ENCODE measurements around the gene GPR176. TPM values are rescaled to one million over a fixed set of nuclear protein-coding genes. Genes with fewer than 3 reads are reported as not detected.
"Not testable (repeated sequence)": the region's sequence is repeated elsewhere in the genome, so short reads cannot be mapped to it uniquely, and the experiment has no call there.

The GPR176 gene
- total RNA-seq, 1 donor, result 0.21 TPM

DNA sequence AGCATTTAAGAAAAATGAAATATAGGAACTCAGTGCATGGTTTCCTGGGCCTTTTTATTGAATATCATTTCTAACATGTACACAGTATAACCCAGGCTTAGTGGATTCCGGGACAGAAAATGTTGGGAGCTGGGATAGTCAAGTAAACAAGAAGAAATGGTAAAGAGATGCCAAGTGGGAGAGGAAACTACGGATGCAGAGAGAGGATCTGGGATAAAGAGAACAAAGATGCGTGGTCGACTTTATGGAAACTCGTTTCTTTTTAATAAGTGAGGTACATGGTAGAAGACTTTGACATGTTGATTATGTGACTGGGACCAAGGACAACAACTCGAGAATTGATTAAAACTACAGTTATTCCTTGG is 1.2 kb upstream of the GPR176 start:
- Histone ChIP-seq H3K4me3 (ENCODE audit: low read length) (peak overlapping the region; percentile 40), H3K27me3 (ENCODE audit: insufficient read depth, low read length) (peaks cover 43% of the 10 kb centered on the region), H3K4me1 (ENCODE audit: insufficient read depth, low read length) (peaks cover 20% of the 10 kb centered on the region), H3K9me3 (ENCODE audit: low read depth, low read length) (no peaks in the 10 kb centered on the region)

DNA sequence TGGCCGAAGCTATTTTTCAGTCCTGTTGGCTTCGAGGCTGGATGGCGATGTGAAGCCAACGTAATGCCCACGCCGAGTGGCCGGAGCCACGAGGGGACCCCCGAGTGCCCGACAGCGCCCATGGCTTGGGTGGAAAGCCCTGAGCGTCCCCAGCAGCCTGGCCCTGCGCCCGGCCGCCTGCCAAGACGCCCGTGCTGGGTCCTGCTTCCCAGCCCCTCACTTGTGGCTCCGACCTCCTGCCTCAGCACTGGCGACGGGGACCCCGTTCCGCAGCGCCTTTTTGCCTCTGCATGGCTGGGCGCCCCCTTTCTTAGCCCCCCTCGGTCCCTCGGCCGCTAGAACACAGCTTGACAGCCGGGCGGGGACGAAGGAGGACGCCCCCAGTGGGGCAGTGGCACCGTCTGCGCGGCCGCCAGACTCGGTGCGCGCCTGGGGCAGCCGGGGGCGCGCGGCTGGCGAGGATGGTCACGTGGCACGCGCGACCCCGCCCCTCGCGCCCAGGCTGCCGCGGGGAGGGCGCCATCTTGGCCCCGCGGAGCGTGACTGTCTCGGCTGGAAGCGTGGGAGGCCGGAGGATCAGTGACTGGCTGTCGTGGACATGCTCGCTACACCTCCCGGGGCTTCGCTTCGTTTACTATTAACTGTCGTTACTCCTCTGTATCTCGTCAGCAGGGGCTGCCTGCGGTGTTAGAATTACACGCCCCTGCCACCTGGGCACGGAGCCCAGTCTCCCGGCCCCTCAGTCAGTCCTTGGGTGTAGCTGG is 626 bp upstream of the GPR176 start:
- peak overlapping the region; percentile 40 for H3K4me3 ChIP-seq (ENCODE audit: low read length)
- no peaks in the 10 kb centered on the region for H3K9me3 ChIP-seq (ENCODE audit: low read depth, low read length)
- H3K4me1 ChIP-seq (ENCODE audit: insufficient read depth, low read length), result peaks cover 20% of the 10 kb centered on the region
- peaks cover 48% of the 10 kb centered on the region for H3K27me3 ChIP-seq (ENCODE audit: insufficient read depth, low read length)

DNA sequence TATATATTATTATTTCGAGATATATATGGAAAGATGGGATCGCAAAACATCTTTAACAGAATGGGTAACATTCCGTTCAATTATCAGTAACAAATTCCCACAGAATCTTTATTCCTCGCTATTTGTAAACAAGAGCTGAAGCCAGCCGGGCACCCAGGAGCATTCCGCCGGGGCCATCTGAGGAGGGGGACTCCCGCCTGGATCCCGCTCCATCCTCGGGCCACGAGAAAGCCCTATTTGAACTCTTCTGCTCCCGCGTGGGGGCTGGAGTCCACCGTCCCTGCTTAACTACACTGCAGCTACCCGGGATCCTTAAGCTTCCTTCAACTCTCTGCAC is 687 bp downstream of the GPR176 start:
- peaks cover 48% of the 10 kb centered on the region for H3K27me3 ChIP-seq (ENCODE audit: insufficient read depth, low read length)
- H3K4me3 ChIP-seq (ENCODE audit: low read length), result no peak overlapping the region
- no peaks in the 10 kb centered on the region for H3K9me3 ChIP-seq (ENCODE audit: low read depth, low read length)
- peaks cover 20% of the 10 kb centered on the region for H3K4me1 ChIP-seq (ENCODE audit: insufficient read depth, low read length)

DNA sequence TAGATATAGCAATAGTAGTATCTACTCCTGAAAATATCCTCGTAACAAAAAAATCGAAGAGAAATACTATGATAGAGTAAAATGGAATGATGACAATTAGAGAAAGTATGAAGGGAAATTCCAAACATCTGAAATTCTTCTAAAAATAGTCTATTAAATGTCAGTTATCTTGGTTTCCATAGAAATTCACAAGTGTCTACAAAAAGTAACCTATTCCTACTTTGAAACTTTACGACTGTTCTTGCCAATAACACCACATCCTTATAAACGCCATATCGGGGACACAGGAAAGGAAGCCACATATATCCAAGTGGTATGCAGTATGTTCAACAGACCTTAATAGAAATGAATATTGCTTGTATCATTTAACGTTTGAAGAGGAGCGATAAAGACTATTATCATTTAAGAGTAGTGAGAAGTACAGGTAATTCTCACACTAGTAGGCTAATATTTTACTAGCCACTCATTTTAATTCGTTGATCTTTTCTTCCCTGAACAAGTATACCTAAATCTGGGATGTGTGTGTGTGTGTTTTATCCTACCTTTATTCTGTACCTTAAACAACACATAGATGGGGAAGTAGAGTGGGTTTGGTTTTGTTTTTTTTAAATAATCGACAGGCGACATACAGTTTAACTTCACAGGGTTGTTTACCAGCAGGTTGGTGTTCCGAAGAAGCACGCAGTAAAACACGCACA is 1.2 kb downstream of the GPR176 start:
- no peaks in the 10 kb centered on the region for H3K9me3 ChIP-seq (ENCODE audit: low read depth, low read length)
- H3K4me3 ChIP-seq (ENCODE audit: low read length), result no peak overlapping the region
- peaks cover 48% of the 10 kb centered on the region for H3K27me3 ChIP-seq (ENCODE audit: insufficient read depth, low read length)
- H3K4me1 ChIP-seq (ENCODE audit: insufficient read depth, low read length), result peaks cover 20% of the 10 kb centered on the region

DNA sequence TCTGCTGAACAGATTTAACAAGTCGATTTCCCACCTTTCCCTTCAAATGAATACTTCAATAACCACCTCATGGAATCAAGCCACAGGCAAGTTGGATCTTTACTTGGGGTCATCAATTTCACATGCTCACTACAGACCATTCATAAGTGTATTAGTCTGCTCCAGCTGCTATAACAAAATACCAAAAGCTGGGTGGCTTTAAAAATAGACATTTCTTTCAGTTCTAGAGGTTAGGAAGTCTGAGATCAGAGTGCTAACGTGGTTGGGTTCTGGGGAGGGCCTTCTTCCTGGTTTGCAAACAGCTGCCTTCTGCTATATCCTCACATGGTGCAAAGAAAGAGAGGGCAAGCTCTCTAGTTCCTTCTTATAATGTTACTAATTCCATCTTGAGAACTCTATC is 5.1 kb downstream of the GPR176 start:
- peaks cover 41% of the 10 kb centered on the region for H3K27me3 ChIP-seq (ENCODE audit: insufficient read depth, low read length)
- H3K4me1 ChIP-seq (ENCODE audit: insufficient read depth, low read length), result peaks cover 8% of the 10 kb centered on the region
- no peak overlapping the region for H3K4me3 ChIP-seq (ENCODE audit: low read length)
- no peaks in the 10 kb centered on the region for H3K9me3 ChIP-seq (ENCODE audit: low read depth, low read length)

DNA sequence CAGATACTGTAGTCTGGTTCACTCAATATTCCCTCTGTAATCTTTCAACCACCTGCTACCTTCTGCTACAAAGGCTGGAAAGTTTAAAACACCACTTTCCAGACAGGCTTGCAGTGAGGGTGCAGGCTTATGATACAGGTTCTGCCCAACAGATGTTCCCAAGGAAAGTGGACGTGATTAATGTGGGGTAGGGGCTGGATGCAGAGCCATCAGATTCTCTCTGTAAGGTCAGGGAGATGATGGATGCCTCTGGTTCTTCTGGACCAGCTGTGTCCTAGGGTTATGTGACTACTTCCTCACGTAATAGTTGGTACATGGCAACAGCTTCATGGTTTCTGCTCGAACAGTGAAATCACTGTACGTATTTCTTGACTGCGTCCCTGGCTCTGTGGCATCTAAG is 11.1 kb downstream of the GPR176 start:
- Histone ChIP-seq H3K27me3 (ENCODE audit: insufficient read depth, low read length) (no peaks in the 10 kb centered on the region), H3K9me3 (ENCODE audit: low read depth, low read length) (no peaks in the 10 kb centered on the region), H3K4me1 (ENCODE audit: insufficient read depth, low read length) (no peaks in the 10 kb centered on the region), H3K4me3 (ENCODE audit: low read length) (no peak overlapping the region)

DNA sequence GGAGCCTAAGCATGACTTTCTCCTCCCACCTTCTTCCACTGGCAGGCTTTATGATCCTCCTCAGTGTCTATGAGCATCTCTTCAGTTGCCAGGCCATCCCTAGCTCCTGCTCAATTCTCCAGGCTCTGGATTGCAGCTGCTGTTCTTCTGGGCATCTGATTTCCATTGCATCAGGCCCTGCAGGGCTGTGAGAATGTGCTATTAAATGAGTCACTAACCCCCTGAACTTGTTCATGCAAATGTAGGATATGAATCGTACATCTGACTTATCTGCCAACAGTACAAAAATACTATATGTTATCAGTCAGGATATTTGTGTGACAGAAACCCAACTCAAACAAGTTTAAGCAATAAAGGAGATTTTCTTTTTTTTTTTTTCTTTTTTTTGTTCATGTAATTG is 11.9 kb downstream of the GPR176 start:
- Histone ChIP-seq H3K27me3 (ENCODE audit: insufficient read depth, low read length) (no peaks in the 10 kb centered on the region), H3K9me3 (ENCODE audit: low read depth, low read length) (no peaks in the 10 kb centered on the region), H3K4me1 (ENCODE audit: insufficient read depth, low read length) (no peaks in the 10 kb centered on the region), H3K4me3 (ENCODE audit: low read length) (no peak overlapping the region)

DNA sequence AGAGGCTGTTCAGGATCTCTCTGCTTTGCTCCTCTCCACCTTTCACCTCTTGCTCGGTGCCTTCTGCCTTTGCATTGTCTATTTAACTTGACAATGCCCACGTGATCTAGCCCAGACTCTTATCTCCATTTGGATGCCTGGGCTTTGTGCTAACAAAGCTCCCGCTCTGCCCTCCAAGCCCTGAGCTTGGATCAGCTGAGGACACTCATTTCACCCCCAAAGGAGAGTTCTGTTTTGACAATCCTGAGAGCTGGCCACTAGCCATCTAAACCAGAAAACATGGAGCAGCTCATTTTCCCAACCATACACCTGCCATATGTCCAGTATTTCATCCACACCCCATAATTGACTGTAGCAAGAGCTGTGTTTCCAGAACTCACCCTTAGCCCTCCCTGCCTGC is 12.8 kb downstream of the GPR176 start:
- Histone ChIP-seq H3K9me3 (ENCODE audit: low read depth, low read length) (no peaks in the 10 kb centered on the region), H3K4me1 (ENCODE audit: insufficient read depth, low read length) (no peaks in the 10 kb centered on the region), H3K4me3 (ENCODE audit: low read length) (no peak overlapping the region), H3K27me3 (ENCODE audit: insufficient read depth, low read length) (no peaks in the 10 kb centered on the region)

DNA sequence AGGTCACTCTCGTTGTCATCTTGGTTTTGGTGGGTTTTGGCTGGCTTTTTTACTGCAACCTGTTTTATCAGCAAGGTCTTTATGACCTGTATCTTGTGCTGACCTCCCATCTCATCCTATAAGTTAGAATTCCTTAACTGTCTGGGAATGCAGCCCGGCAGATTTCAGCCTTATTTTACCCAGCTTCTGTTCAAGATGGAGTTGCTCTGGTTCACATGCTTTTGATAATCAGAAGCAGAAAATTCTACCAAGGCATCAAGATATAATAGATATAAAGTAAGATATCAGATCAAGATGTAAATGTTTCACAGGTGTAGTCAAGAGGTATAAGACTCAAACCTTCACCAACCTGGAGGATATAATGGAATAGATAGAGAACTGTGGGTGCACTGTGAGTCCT is 16.0 kb downstream of the GPR176 start:
- no peaks in the 10 kb centered on the region for H3K27me3 ChIP-seq (ENCODE audit: insufficient read depth, low read length)
- no peaks in the 10 kb centered on the region for H3K9me3 ChIP-seq (ENCODE audit: low read depth, low read length)
- no peaks in the 10 kb centered on the region for H3K4me1 ChIP-seq (ENCODE audit: insufficient read depth, low read length)
- no peak overlapping the region for H3K4me3 ChIP-seq (ENCODE audit: low read length)

DNA sequence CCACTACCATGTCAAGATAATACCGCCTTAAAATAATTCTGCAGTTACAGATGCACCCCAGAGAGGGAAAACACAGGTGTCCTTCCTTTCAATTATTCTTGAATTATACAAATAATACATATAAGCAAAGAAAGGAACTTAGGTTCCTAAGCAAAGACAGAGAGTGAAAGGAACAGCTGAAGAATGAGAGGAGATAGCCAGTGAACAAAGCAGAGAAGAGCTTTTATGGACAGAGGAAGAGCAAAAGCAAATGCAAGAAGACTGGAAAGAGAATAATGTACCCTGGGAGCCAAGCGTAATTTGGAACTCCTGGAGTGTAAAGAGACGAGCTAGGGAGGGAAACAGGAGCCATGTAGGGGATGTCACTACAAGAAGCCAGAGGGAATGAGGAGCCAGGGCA is 21.7 kb downstream of the GPR176 start:
- no peaks in the 10 kb centered on the region for H3K4me1 ChIP-seq (ENCODE audit: insufficient read depth, low read length)
- H3K4me3 ChIP-seq (ENCODE audit: low read length), result no peak overlapping the region
- no peaks in the 10 kb centered on the region for H3K27me3 ChIP-seq (ENCODE audit: insufficient read depth, low read length)
- H3K9me3 ChIP-seq (ENCODE audit: low read depth, low read length), result no peaks in the 10 kb centered on the region

DNA sequence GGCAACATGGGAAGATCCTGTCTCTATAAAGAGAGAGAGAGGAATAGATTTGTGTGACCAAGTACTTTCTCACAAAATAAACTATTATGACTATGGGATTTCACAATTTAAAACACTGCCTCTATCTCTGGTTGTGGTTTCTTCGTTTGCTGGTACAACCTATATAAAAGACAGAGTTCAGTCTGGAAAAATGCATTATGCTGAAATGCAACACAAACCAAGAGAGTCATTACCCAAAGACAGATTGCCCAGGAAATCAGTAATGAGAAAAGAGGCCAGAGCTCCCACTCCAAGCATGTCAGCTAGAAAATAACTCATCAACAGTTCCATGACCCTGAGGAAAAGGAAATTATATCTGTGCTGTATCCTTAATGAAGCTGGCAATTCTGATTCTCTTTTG is 23.2 kb downstream of the GPR176 start:
- H3K4me3 ChIP-seq (ENCODE audit: low read length), result no peak overlapping the region

DNA sequence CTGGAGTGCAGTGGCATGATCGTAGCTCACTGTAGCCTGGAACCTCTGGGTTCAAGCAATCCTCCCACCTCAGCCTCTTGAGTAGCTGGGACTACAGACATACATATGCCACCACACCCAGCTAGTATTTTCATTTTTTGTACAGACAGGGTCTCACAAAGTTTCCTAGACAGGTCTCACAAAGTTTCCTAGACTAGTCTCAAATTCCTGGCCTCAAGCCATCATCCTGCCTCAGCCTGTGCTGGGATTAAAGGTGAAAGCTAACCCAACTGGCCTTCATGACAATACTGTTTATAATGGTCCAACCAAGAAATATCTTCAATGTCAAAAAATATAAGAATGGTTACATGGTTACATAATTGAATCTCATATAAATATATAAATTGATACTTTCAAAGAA is 24.0 kb downstream of the GPR176 start:
- no peaks in the 10 kb centered on the region for H3K27me3 ChIP-seq (ENCODE audit: insufficient read depth, low read length)
- no peak overlapping the region for H3K4me3 ChIP-seq (ENCODE audit: low read length)
- H3K4me1 ChIP-seq (ENCODE audit: insufficient read depth, low read length), result no peaks in the 10 kb centered on the region
- no peaks in the 10 kb centered on the region for H3K9me3 ChIP-seq (ENCODE audit: low read depth, low read length)

More for the DNA sequence above, 23.2 kb downstream of the GPR176 start:
- H3K9me3 ChIP-seq (ENCODE audit: low read depth, low read length), result no peaks in the 10 kb centered on the region
- H3K4me1 ChIP-seq (ENCODE audit: insufficient read depth, low read length), result no peaks in the 10 kb centered on the region
- no peaks in the 10 kb centered on the region for H3K27me3 ChIP-seq (ENCODE audit: insufficient read depth, low read length)

DNA sequence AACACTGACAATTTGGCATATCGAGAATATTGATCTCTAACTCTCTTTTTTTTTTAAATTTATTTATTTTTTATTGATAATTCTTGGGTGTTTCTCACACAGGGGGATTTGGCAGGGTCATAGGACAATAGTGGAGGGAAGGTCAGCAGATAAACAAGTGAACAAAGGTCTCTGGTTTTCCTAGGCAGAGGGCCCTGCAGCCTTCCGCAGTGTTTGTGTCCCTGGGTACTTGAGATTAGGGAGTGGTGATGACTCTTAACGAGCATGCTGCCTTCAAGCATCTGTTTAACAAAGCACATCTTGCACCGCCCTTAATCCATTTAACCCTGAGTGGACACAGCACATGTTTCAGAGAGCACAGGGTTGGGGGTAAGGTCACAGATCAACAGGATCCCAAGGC is 27.0 kb downstream of the GPR176 start:
- not testable (repeated sequence) for H3K4me1 ChIP-seq (ENCODE audit: insufficient read depth, low read length); H3K4me3 ChIP-seq (ENCODE audit: low read length); H3K27me3 ChIP-seq (ENCODE audit: insufficient read depth, low read length); H3K9me3 ChIP-seq (ENCODE audit: low read depth, low read length)

DNA sequence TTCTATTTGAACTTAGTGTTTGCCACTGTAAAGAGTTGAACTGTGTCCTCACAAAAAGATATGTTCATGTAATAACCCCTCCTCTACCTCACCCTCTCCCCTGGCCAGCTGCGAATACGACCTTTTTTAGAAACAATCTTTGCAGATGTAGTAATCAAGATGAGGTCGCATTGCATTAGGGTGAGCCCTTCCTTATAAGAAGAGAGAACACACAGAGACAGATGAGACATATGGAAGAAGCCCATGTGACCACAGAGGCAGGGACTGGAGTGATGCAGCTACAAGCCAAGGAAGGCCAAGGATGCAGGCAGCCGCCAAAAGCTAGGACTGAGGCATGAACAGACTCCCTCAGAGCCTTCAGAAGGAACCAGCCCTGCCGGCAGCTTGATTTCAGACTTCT is 27.6 kb downstream of the GPR176 start:
- Histone ChIP-seq H3K9me3 (ENCODE audit: low read depth, low read length) (no peaks in the 10 kb centered on the region), H3K4me3 (ENCODE audit: low read length) (no peak overlapping the region), H3K27me3 (ENCODE audit: insufficient read depth, low read length) (no peaks in the 10 kb centered on the region), H3K4me1 (ENCODE audit: insufficient read depth, low read length) (no peaks in the 10 kb centered on the region)

DNA sequence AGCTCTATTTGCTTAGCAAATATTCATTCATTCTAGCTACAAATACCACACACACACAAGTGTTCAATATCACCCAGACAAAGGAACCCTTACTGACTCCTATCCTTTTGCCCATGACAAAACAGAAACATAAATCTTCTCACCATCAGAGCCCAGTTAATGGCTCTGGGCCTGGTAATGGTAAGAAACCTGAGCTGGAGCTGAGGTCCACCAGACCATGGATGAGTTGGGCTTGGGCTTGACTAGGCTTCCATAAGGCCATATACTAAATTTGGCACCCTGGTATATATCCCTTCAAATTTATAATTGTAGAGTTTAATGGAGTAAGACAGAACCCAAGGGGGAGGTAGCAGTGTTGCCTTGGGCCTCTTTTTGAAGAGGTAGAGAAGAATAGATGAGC is 29.4 kb downstream of the GPR176 start:
- Histone ChIP-seq H3K4me3 (ENCODE audit: low read length) (no peak overlapping the region), H3K4me1 (ENCODE audit: insufficient read depth, low read length) (no peaks in the 10 kb centered on the region), H3K9me3 (ENCODE audit: low read depth, low read length) (no peaks in the 10 kb centered on the region), H3K27me3 (ENCODE audit: insufficient read depth, low read length) (no peaks in the 10 kb centered on the region)

DNA sequence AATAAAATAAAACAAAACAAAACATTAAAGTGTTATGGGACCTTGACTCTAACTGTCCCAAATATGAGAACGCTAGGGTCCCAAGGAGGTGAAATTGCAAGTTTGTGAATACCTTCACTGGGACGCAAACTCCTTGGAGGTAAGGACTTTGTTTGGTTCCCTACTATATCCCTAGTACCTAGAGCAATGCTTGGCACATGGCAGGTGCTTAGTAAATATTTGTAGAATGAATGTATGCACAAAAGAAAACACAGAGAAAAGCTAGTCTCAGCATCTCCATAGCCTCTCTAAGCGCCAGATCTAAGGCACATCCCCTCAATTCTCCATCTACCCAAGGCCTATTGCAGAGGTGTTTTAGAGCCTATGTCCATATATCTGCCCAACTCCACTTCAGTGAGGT is 30.5 kb downstream of the GPR176 start:
- Histone ChIP-seq H3K4me1 (ENCODE audit: insufficient read depth, low read length) (no peaks in the 10 kb centered on the region), H3K4me3 (ENCODE audit: low read length) (no peak overlapping the region), H3K27me3 (ENCODE audit: insufficient read depth, low read length) (no peaks in the 10 kb centered on the region), H3K9me3 (ENCODE audit: low read depth, low read length) (no peaks in the 10 kb centered on the region)
